Neuronal stem cell (in vitro differentiated cells): Measurements from ENCODE around the gene MREG.
"Not testable (repeated sequence)": the region's sequence is repeated elsewhere in the genome, so short reads cannot be mapped to it uniquely, and the experiment has no call there.

Source experiments
- DNase-seq: peaks from one replicate; pipeline ENCODE4 v3.0.0-alpha.2; 2013; ENCODE audit warnings: low spot score
- H2AFZ ChIP-seq: one replicate; pipeline ENCODE4 v1.6.1; 2013; ENCODE audit warnings: mild to moderate bottlenecking, low read length, inconsistent platforms
- H2AK5ac ChIP-seq: 2 replicates; pipeline ENCODE4 v1.6.1; 2013; ENCODE audit warnings: low read depth, mild to moderate bottlenecking, inconsistent platforms, low read length, moderate library complexity, mixed read lengths
- H2BK120ac ChIP-seq: 2 replicates; pipeline ENCODE4 v1.6.1; 2013; ENCODE audit warnings: low read depth, mild to moderate bottlenecking, inconsistent platforms, low read length, moderate library complexity, mixed read lengths
- H2BK12ac ChIP-seq: one replicate; pipeline ENCODE4 v1.6.1; 2013; ENCODE audit warnings: low read length, inconsistent platforms
- H2BK15ac ChIP-seq: 2 replicates; pipeline ENCODE4 v1.6.1; 2013; ENCODE audit warnings: mild to moderate bottlenecking, low read length, inconsistent platforms, mixed read lengths
- H2BK5ac ChIP-seq: one replicate; pipeline ENCODE4 v1.6.1; 2013; ENCODE audit warnings: inconsistent platforms, mild to moderate bottlenecking, low read length, moderate library complexity
- H3K14ac ChIP-seq: one replicate; pipeline ENCODE4 v1.6.1; 2013; ENCODE audit warnings: low read length, inconsistent platforms
- H3K18ac ChIP-seq: 2 replicates; pipeline ENCODE4 v1.6.1; 2013; ENCODE audit warnings: low read length, inconsistent platforms
- H3K23ac ChIP-seq: 2 replicates; pipeline ENCODE4 v1.6.1; 2013; ENCODE audit warnings: low read depth, mild to moderate bottlenecking, mixed read lengths, low read length, inconsistent platforms; ENCODE audit not compliant: poor library complexity
- H3K27ac ChIP-seq: replicated peaks from 3 replicates; pipeline ENCODE4 v1.5.1; 2013; ENCODE audit warnings: low read length, inconsistent platforms
- H3K27me3 ChIP-seq, 3 experiments: 2 replicates each; pipeline ENCODE4 v1.6.1; 2013; ENCODE audit warnings: low read length in 3 of 3, mild to moderate bottlenecking in 2 of 3, inconsistent platforms in 1 of 3, low read depth in 1 of 3, mixed read lengths in 1 of 3, moderate library complexity in 1 of 3; ENCODE audit not compliant: control insufficient read depth in 3 of 3, insufficient read depth in 3 of 3
- H3K36me3 ChIP-seq, 2 donors: replicated peaks in 1 of 2; 2 replicates each; pipeline ENCODE4 v1.6.1; 2013; ENCODE audit warnings: low read length in 2 of 2; ENCODE audit not compliant: control insufficient read depth in 2 of 2, insufficient read depth in 2 of 2
- H3K4ac ChIP-seq: 2 replicates; pipeline ENCODE4 v1.6.1; 2013; ENCODE audit warnings: inconsistent platforms, mild to moderate bottlenecking, low read length, moderate library complexity
- H3K4me1 ChIP-seq, 2 donors: 1 replicate in 1 of 2; 2 replicates in 1 of 2; pipeline ENCODE4 v1.6.1; 2013; ENCODE audit warnings: low read length in 2 of 2, low read depth in 1 of 2; ENCODE audit not compliant: control insufficient read depth in 2 of 2, insufficient read depth in 1 of 2
- H3K4me2 ChIP-seq: one replicate; pipeline ENCODE4 v1.6.1; 2013; ENCODE audit warnings: mild to moderate bottlenecking, low read length, inconsistent platforms; ENCODE audit not compliant: insufficient read depth, poor library complexity, severe bottlenecking
- H3K4me3 ChIP-seq, 2 donors: 2 replicates each; pipeline ENCODE4 v1.5.1; 2013; ENCODE audit warnings: low read length in 2 of 2, mild to moderate bottlenecking in 2 of 2, inconsistent platforms in 1 of 2, moderate library complexity in 1 of 2
- H3K79me1 ChIP-seq: one replicate; pipeline ENCODE4 v1.6.1; 2013; ENCODE audit warnings: low read depth, mild to moderate bottlenecking, inconsistent platforms, low read length, moderate library complexity
- H3K9ac ChIP-seq: one replicate; pipeline ENCODE4 v1.6.1; 2013; ENCODE audit warnings: mild to moderate bottlenecking, low read depth, low read length, inconsistent platforms; ENCODE audit not compliant: poor library complexity
- H3K9me3 ChIP-seq, 2 donors: replicated peaks in 1 of 2; 2 replicates each; pipeline versions ENCODE3 to v1.6.1; 2013; ENCODE audit warnings: low read length in 2 of 2, mild to moderate bottlenecking in 2 of 2, inconsistent platforms in 1 of 2, low read depth in 1 of 2, mixed read lengths in 1 of 2, moderate library complexity in 1 of 2; ENCODE audit not compliant: control insufficient read depth in 2 of 2, insufficient read depth in 1 of 2
- H4K8ac ChIP-seq: one replicate; pipeline ENCODE4 v1.6.1; 2013; ENCODE audit warnings: low read depth, mild to moderate bottlenecking, inconsistent platforms, low read length, moderate library complexity
- H4K91ac ChIP-seq: one replicate; pipeline ENCODE4 v1.6.1; 2013; ENCODE audit warnings: low read length, low read depth, mild to moderate bottlenecking, inconsistent platforms; ENCODE audit not compliant: poor library complexity
- WGBS, 2 donors: extraction: QIAGEN DNeasy Blood & Tissue Kit; methylation state at CpG; one replicate each; pipeline ENCODE4 v1.1.7; 2013; ENCODE audit warnings: missing lambda C conversion rate in 2 of 2, mixed read lengths in 1 of 2; ENCODE audit not compliant: insufficient read length in 2 of 2, insufficient replicate concordance in 1 of 2; ENCODE audit errors: extremely low coverage in 2 of 2; 5-methylcytosine and 5-hydroxymethylcytosine counted together

The MREG gene

DNA sequence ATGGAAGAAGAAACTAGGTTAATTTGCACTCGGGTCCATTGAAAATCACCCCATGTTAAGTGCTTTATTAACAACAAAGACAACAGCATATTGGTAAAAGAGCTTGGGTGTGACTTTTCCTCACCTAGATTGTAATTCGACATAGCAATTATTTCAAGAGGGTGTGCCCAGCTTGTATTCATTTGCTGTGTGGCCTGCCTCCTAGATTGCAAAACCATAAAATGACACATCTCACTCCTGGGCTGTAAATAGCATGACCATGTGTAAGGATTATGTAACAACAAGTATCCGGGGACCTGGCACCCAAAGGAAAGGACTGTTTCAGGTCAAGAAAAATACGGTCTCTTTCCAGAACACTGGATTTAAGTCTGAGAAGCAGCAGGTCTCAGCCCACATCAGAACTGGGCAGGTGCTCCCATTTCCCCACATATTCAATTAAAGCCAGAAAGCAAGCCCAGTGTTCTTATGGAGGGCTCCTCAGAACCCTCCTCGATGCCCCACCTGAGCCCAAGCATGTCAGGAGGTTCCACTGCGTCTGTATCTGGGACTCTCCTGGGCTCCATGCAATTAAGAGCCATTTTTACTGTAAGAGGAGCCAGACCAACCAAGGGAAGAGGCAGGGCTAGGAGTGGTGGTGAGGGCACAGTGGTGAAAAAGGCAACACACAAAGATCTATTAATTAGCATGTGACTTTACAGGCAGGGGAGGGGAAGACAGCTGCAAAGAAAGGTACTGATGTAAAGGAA is 39.2 kb downstream of the MREG start:
- Histone ChIP-seq H3K14ac (no peak overlapping the region), H2BK120ac (no peak overlapping the region), H2BK15ac (no peak overlapping the region), H3K27me3 (no peaks in the 10 kb centered on the region), H3K27ac (no peak overlapping the region), H3K23ac (no peak overlapping the region), H3K4me2 (no peak overlapping the region), H3K4me3 (no peak overlapping the region), H3K18ac (no peak overlapping the region), H2AK5ac (no peak overlapping the region), H4K91ac (no peak overlapping the region), H3K36me3 (no peaks in the 10 kb centered on the region), H3K79me1 (no peaks in the 10 kb centered on the region), H4K8ac (no peak overlapping the region), H3K4me1 (peaks cover 0 to 3% of the 10 kb centered on the region in 2 donors), H3K9me3 (no peaks in the 10 kb centered on the region), H3K9ac (no peak overlapping the region), H2AFZ (no peak overlapping the region), H2BK5ac (no peak overlapping the region), H3K4ac (no peak overlapping the region), H2BK12ac (no peak overlapping the region)
- no CpG with 5 or more reads among the region's 6 CpGs for WGBS, 2 donors
- DNase-seq: no peak

DNA sequence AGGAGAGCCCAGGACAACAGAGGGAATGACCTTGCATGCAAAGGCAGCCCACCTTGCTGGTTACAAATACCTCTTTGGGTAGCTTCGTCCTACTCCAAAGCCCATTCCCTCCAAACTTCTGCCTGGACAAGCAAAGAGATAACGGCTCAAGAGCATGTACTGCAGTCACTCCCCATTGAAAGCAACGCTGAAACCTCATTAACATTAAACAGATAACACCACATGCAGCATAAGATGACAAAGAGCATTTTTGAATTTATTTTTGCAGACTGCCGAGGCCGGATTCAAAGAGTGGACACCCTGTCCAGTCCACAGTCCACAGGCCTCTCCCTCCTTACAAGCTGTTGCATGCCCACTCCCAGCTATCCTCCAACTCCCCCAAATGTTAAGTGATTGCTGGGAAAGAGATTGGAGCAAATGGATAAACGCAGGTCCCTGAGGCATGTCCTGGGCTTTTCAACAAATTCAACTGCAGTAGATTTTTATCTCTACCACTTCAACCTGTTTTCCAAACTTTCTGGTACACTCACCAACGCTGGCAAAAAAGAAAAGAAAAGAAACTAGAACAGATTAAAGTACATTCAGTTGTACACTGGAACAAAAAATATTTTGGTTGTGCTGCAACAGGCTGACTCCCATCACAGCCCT is 40.1 kb downstream of the MREG start:
- Histone ChIP-seq H3K27me3 (no peaks in the 10 kb centered on the region), H4K91ac (no peak overlapping the region), H2BK15ac (no peak overlapping the region), H3K23ac (no peak overlapping the region), H3K27ac (no peak overlapping the region), H3K36me3 (no peaks in the 10 kb centered on the region), H2BK12ac (no peak overlapping the region), H3K9me3 (no peaks in the 10 kb centered on the region), H2BK5ac (no peak overlapping the region), H3K4me2 (no peak overlapping the region), H3K4ac (no peak overlapping the region), H3K9ac (no peak overlapping the region), H2AK5ac (no peak overlapping the region), H3K79me1 (no peaks in the 10 kb centered on the region), H3K14ac (no peak overlapping the region), H2AFZ (no peak overlapping the region), H3K4me1 (peaks cover 0 to 3% of the 10 kb centered on the region in 2 donors), H3K4me3 (no peak overlapping the region), H4K8ac (no peak overlapping the region), H3K18ac (no peak overlapping the region), H2BK120ac (no peak overlapping the region)
- no CpG with 5 or more reads among the region's 7 CpGs for WGBS, 2 donors
- no peak for DNase-seq

DNA sequence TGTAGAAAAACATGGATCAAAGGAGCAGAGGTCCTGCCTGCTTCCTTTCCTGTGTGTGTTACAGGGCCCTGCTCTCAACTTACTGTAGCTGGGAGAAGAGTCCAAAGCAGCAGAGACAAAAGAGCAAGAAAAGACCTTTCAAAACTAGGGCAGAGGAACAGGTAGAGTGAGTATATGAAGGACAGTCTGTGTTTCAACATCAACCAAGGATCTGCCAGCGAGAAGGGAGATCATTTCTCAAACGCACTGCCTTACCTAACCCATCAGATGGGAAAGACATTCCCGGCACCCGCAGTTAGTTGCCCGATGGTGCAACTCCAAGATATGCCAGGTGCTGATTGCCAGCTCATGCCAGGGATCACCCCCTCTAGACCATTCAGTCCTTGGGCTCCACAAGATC is 41.7 kb downstream of the MREG start:
- H3K14ac ChIP-seq: no peak overlapping the region
- no peaks in the 10 kb centered on the region for H3K9me3 ChIP-seq
- H4K8ac ChIP-seq: no peak overlapping the region
- H3K27me3 ChIP-seq: no peaks in the 10 kb centered on the region
- H3K4me1 ChIP-seq: peaks cover 0 to 3% of the 10 kb centered on the region in 2 donors
- no peak overlapping the region for H3K4me3 ChIP-seq
- H2AK5ac ChIP-seq: no peak overlapping the region
- H3K4ac ChIP-seq: no peak overlapping the region
- H3K4me2 ChIP-seq: no peak overlapping the region
- H2BK15ac ChIP-seq: no peak overlapping the region
- WGBS, 2 donors: no CpG with 5 or more reads among the region's 5 CpGs
- no peaks in the 10 kb centered on the region for H3K79me1 ChIP-seq
- H2AFZ ChIP-seq: no peak overlapping the region
- DNase-seq: no peak
- H3K36me3 ChIP-seq: no peaks in the 10 kb centered on the region
- no peak overlapping the region for H2BK5ac ChIP-seq
- H3K27ac ChIP-seq: no peak overlapping the region
- H4K91ac ChIP-seq: no peak overlapping the region
- H2BK120ac ChIP-seq: no peak overlapping the region
- H3K9ac ChIP-seq: no peak overlapping the region
- no peak overlapping the region for H2BK12ac ChIP-seq
- no peak overlapping the region for H3K18ac ChIP-seq
- no peak overlapping the region for H3K23ac ChIP-seq

DNA sequence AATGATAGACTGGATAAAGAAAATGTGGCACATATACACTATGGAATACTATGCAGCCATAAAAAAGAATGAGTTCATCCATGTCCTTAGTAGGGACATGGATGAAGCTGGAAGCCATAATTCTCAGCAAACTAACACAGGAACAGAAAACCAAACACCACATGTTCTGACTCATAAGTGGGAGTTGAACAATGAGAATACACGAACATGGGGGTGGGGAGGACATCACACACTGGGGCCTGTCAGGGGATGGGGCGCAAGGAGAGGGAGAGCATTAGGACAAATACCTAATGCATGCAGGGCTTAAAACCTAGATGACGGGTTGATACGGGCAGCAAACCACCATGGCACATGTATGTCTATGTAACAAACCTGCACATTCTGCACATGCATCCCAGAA is 42.5 kb downstream of the MREG start:
- WGBS, 2 donors: no CpG with 5 or more reads among the region's 4 CpGs
- H4K91ac ChIP-seq: not testable (repeated sequence)

More for the DNA sequence above, 42.5 kb downstream of the MREG start:
- H3K14ac ChIP-seq, H2BK5ac ChIP-seq, H2BK120ac ChIP-seq, H3K9me3 ChIP-seq, H3K4me1 ChIP-seq, H2BK12ac ChIP-seq, H2AK5ac ChIP-seq, DNase-seq, H3K4ac ChIP-seq, H3K27me3 ChIP-seq, H3K9ac ChIP-seq, H2AFZ ChIP-seq, H3K27ac ChIP-seq, H2BK15ac ChIP-seq, H3K4me3 ChIP-seq, H3K4me2 ChIP-seq, H3K23ac ChIP-seq, H3K36me3 ChIP-seq, H4K8ac ChIP-seq, H3K79me1 ChIP-seq, H3K18ac ChIP-seq: not testable (repeated sequence)
